Spleen (tissue), 11 donors: Measurements from ENCODE around the gene GALNT17. TPM values are rescaled to one million over a fixed set of nuclear protein-coding genes. Genes with fewer than 3 reads are reported as not detected.

Experiments
- DNase-seq: peaks from one replicate; pipeline ENCODE4 v3.0.0-alpha.2; 2020
- H3K27ac ChIP-seq, 8 donors: fragments of 200-600 bp; sonication (generic) in 7 of 8; 1 replicate in 4 of 8; 2 replicates in 4 of 8; pipeline versions ENCODE4 v1.5.0 to v1.8.0; 2016 to 2021; ENCODE audit warnings: inconsistent platforms in 4 of 8, mild to moderate bottlenecking in 4 of 8, moderate library complexity in 1 of 8
- H3K27me3 ChIP-seq, 7 donors: fragments of 200-600 bp; sonication (generic) in 6 of 7; replicated peaks in 1 of 7; 1 replicate in 4 of 7; 2 replicates in 3 of 7; pipeline versions ENCODE4 v1.5.0 to v1.8.0; 2016 to 2021; ENCODE audit warnings: inconsistent platforms in 3 of 7, mild to moderate bottlenecking in 1 of 7
- H3K36me3 ChIP-seq, 6 donors: fragments of 200-600 bp; sonication (generic) in 5 of 6; 1 replicate in 4 of 6; 2 replicates in 2 of 6; pipeline versions ENCODE4 v1.5.0 to v1.8.0; 2016 to 2021; ENCODE audit warnings: inconsistent platforms in 2 of 6
- H3K4me1 ChIP-seq, 6 donors: fragments of 200-600 bp; sonication (generic) in 5 of 6; 1 replicate in 3 of 6; 2 replicates in 3 of 6; pipeline versions ENCODE4 v1.5.0 to v1.8.0; 2016 to 2021; ENCODE audit warnings: inconsistent platforms in 3 of 6
- H3K4me3 ChIP-seq, 8 donors: fragments of 200-600 bp; sonication (generic) in 7 of 8; 1 replicate in 4 of 8; 2 replicates in 4 of 8; pipeline versions ENCODE4 v1.5.0 to v1.8.0; 2016 to 2021; ENCODE audit warnings: inconsistent platforms in 4 of 8, mild to moderate bottlenecking in 4 of 8, moderate library complexity in 2 of 8
- H3K9me3 ChIP-seq, 8 donors: fragments of 200-600 bp; sonication (generic) in 7 of 8; 1 replicate in 4 of 8; 2 replicates in 4 of 8; pipeline versions ENCODE4 v1.5.0 to v1.8.0; 2016 to 2021; ENCODE audit warnings: inconsistent platforms in 4 of 8
- CTCF ChIP-seq, 11 experiments: fragments of 200-600 bp in 7 of 11; fragments of 450-650 bp in 4 of 11; sonication (generic) in 4 of 11; IDR thresholded peaks in 8 of 11; conservative IDR thresholded peaks in 3 of 11; 1 replicate in 7 of 11; 2 replicates in 4 of 11; pipeline versions ENCODE4 v1.4.0 to v1.8.0; 2016 to 2021; ENCODE audit warnings: antibody characterized with exemption in 11 of 11, inconsistent platforms in 4 of 11, mild to moderate bottlenecking in 1 of 11
- POLR2A ChIP-seq, 3 donors: fragments of 450-650 bp; IDR thresholded peaks; one replicate each; pipeline ENCODE4 v1.5.1; 2017; ENCODE audit warnings: antibody characterized with exemption in 3 of 3, mild to moderate bottlenecking in 1 of 3
- POLR2AphosphoS5 ChIP-seq, 3 donors: sonication (generic); formaldehyde crosslinking; IDR thresholded peaks; one replicate each; pipeline ENCODE4 v1.5.1; 2017; ENCODE audit warnings: antibody characterized with exemption in 3 of 3
- WGBS, 5 donors: extraction: QIAGEN DNeasy Blood & Tissue Kit in 3 of 5; methylation state at CpG; one replicate each; pipeline versions ENCODE4 v1.1.5 to v1.1.7; 2013 to 2018; 5-methylcytosine and 5-hydroxymethylcytosine counted together
- intact Hi-C: fragments of 100-400 bp; cut with DNase I; formaldehyde crosslinking; loops from one replicate; pipeline ENCODE4 v1.15.0; 2023; ENCODE audit warnings: low total_unique reads
- polyA plus RNA-seq, 3 donors: library from polyadenylated mRNA; stranded (reverse); fragments of 200-250 nt; gene quantifications; one replicate each; pipeline ENCODE4 v1.2.1, GENCODE V29; 2013
- total RNA-seq, 7 donors: library from RNA; depleted of rRNA in 3 of 7; stranded (reverse); fragments of >200 nt in 3 of 7; fragmentation: NEBNext Ultra II Directional in 4 of 7; extraction: Animal tissue kit (Norgen Biotek cat#: 25700) in 4 of 7; gene quantifications; one replicate each; pipeline versions ENCODE4 v1.1.0 to v1.2.1, GENCODE V29; 2016 to 2021
- donor health status: healthy with polysubstance abuse.
- donor health status: DM: no; HTN: no; CAD: no; lungs with moderate emphysema.
- donor health status: DM: no; HTN: no; CAD: no.
- donor health status: Bipolar disorder and iron deficiency.
- donor health status: healthy.
- donor health status: DM: no; HTN: no; CAD: no.
- donor health status: DM: yes; HTN: yes; CAD: no.

The GALNT17 gene
- total and polyA plus RNA-seq, 10 donors, result 0.39 to 10.8 (median 3.1) TPM

GRCh38 chr7:71372991-71373390 is 241.0 kb downstream of the GALNT17 start:
- 91 to 95% (median 93%) methylated on average over 5 of the region's 5 CpGs for WGBS, 5 donors

DNA sequence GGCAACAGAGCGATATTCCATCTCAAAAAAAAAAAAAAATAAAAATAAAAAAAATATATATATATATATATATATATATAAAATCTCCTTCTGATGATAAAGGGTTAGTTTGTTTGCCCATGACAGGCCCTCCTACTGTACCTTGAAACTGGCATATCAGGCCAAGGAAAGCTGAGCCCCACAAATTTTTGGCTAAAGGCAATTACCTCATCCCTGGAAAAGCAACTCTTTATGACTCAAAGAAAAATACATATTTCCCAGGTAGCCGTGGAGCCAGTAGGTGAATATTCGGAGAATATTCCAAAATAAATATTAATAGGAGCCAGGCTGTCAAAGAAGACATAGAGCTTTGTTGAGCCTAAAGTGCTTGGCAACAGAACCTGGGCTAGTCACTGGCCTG is 245.1 kb downstream of the GALNT17 start:
- 69 to 99% (median 77%) methylated on average over 2 to 3 of the region's 3 CpGs for WGBS, 5 donors
- no peak overlapping the region for H3K4me3 ChIP-seq
- no peaks in the 10 kb centered on the region for H3K36me3 ChIP-seq
- no peaks in the 10 kb centered on the region for H3K27me3 ChIP-seq
- intact Hi-C loops, result no loop called here
- H3K9me3 ChIP-seq, result peaks cover 0 to 90% (median 58%) of the 10 kb centered on the region in 8 donors
- DNase-seq, result no peak
- H3K4me1 ChIP-seq, result no peaks in the 10 kb centered on the region
- H3K27ac ChIP-seq, result no peak overlapping the region
- TF ChIP-seq CTCF (IDR thresholded peaks at IDR 0.05 in 8 of 11, conservative IDR thresholded peaks at IDR 0.05 in 3 of 11) (no peak), POLR2AphosphoS5 (IDR thresholded peaks at IDR 0.05) (no peak), POLR2A (IDR thresholded peaks at IDR 0.05) (no peak)

More at GRCh38 chr7:71372991-71373390, 241.0 kb downstream of the GALNT17 start:
- intact Hi-C loops, result no loop called here
- Histone ChIP-seq H3K27ac (no peak overlapping the region), H3K27me3 (no peaks in the 10 kb centered on the region), H3K36me3 (no peaks in the 10 kb centered on the region), H3K9me3 (peaks cover 0 to 50% (median 30%) of the 10 kb centered on the region in 8 donors), H3K4me3 (no peak overlapping the region), H3K4me1 (no peaks in the 10 kb centered on the region)
- no peak for DNase-seq
- TF ChIP-seq CTCF (IDR thresholded peaks at IDR 0.05 in 8 of 11, conservative IDR thresholded peaks at IDR 0.05 in 3 of 11) (no peak), POLR2AphosphoS5 (IDR thresholded peaks at IDR 0.05) (no peak), POLR2A (IDR thresholded peaks at IDR 0.05) (no peak)

- no peak for DNase-seq
- no peaks in the 10 kb centered on the region for H3K36me3 ChIP-seq
- WGBS, 5 donors, result 69 to 95% (median 79%) methylated on average over 3 of the region's 3 CpGs
- H3K27ac ChIP-seq, result no peak overlapping the region
- TF ChIP-seq POLR2AphosphoS5 (IDR thresholded peaks at IDR 0.05) (no peak), CTCF (IDR thresholded peaks at IDR 0.05 in 8 of 11, conservative IDR thresholded peaks at IDR 0.05 in 3 of 11) (no peak), POLR2A (IDR thresholded peaks at IDR 0.05) (no peak)
- H3K4me1 ChIP-seq, result no peaks in the 10 kb centered on the region
- H3K9me3 ChIP-seq, result peaks cover 0 to 92% (median 57%) of the 10 kb centered on the region in 8 donors
- intact Hi-C loops, result no loop called here
- no peaks in the 10 kb centered on the region for H3K27me3 ChIP-seq
- no peak overlapping the region for H3K4me3 ChIP-seq
Measured at GRCh38 chr7:71377469-71377868, 245.5 kb downstream of the GALNT17 start.

- 82 to 97% (median 91%) methylated on average over 5 of the region's 5 CpGs for WGBS, 5 donors
Measured at GRCh38 chr7:71384094-71384493, 252.2 kb downstream of the GALNT17 start.

More at GRCh38 chr7:71384094-71384493, 252.2 kb downstream of the GALNT17 start:
- no peak for TF ChIP-seq POLR2AphosphoS5 (IDR thresholded peaks at IDR 0.05)
- no peak for TF ChIP-seq POLR2A (IDR thresholded peaks at IDR 0.05)
- no peak for TF ChIP-seq CTCF (IDR thresholded peaks at IDR 0.05 in 8 of 11, conservative IDR thresholded peaks at IDR 0.05 in 3 of 11)
- no peaks in the 10 kb centered on the region for H3K36me3 ChIP-seq
- H3K4me3 ChIP-seq, result no peak overlapping the region
- no peak for DNase-seq
- no peaks in the 10 kb centered on the region for H3K27me3 ChIP-seq
- no peaks in the 10 kb centered on the region for H3K4me1 ChIP-seq
- intact Hi-C loops, result no loop called here
- peaks cover 0 to 42% (median 19%) of the 10 kb centered on the region in 8 donors for H3K9me3 ChIP-seq
- H3K27ac ChIP-seq, result no peak overlapping the region
